Measurements from ENCODE around the gene MERTK.

GRCh38 chr2:112047537-112048235 is 149.3 kb downstream of the MERTK start:
- no peak for TF ChIP-seq CTCF (conservative IDR thresholded peaks at IDR 0.05 in 1 of 2, IDR thresholded peaks at IDR 0.05 in 1 of 2; ENCODE audit: low read depth in 1 of 2, low read length in 2 of 2)
- TF ChIP-seq EZH2 (IDR thresholded peaks at IDR 0.05; ENCODE audit: low read length, missing control alignments) = no peak
